Coronary artery (tissue), 2 donors: ENCODE data around the gene TMC4.
A peak's percentile ranks its signal among the peaks of the same experiment; 100 is the strongest.

Experiments used
- DNase-seq: peaks from one replicate; pipeline ENCODE4 v3.0.0-alpha.2; 2017; ENCODE audit warnings: low spot score
- H3K27ac ChIP-seq, 2 donors: fragments of 200-600 bp; sonication (generic); one replicate each; pipeline ENCODE4 v1.5.1; 2016 to 2019
- H3K4me3 ChIP-seq: fragments of 200-600 bp; sonication (generic); 2 replicates; pipeline ENCODE4 v1.5.1; 2016; ENCODE audit warnings: mild to moderate bottlenecking, moderate library complexity
- TF ChIP-seq, protein P1 (sequence below): fragments of 200-600 bp; sonication (generic); IDR thresholded peaks from one replicate; pipeline ENCODE4 v1.5.1; 2019; ENCODE audit warnings: antibody characterized with exemption

Gene TMC4

DNA sequence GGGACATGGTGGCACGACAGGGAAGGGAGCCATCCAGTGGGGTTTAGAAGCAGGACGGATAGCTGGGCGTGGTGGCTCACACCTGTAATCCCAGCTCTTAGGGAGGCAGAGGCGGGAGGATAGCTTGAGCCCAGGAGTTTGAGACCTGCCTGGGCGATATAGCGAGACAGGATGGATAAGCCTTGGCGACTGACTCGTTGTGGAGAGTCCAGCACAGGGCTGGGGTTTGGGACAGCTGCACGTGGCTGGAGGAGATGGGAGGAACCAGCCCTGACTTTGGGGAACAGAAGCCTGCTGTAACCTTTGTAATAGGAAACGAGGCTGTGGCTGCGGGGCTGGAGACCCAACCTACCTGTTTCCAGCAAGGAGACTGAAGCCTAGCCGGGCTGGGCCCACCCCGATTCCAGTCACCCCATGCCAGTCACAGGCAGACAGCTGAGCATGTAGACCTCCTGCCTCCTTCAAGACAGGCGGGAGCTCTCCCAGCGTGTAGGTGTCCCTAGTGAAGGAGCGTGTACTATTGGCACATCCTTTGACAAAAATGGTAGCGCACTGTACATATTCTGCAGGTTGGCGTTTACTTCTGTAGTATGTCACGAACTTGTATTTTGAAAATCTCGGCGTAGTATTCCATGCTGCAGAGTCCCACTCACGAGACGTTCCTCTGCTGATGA, 21.5 kb downstream of the TMC4 start:
- H3K27ac ChIP-seq: no peak overlapping the region
- no peak overlapping the region for H3K4me3 ChIP-seq
- DNase-seq: no peak
- TF ChIP-seq, protein P1, sequence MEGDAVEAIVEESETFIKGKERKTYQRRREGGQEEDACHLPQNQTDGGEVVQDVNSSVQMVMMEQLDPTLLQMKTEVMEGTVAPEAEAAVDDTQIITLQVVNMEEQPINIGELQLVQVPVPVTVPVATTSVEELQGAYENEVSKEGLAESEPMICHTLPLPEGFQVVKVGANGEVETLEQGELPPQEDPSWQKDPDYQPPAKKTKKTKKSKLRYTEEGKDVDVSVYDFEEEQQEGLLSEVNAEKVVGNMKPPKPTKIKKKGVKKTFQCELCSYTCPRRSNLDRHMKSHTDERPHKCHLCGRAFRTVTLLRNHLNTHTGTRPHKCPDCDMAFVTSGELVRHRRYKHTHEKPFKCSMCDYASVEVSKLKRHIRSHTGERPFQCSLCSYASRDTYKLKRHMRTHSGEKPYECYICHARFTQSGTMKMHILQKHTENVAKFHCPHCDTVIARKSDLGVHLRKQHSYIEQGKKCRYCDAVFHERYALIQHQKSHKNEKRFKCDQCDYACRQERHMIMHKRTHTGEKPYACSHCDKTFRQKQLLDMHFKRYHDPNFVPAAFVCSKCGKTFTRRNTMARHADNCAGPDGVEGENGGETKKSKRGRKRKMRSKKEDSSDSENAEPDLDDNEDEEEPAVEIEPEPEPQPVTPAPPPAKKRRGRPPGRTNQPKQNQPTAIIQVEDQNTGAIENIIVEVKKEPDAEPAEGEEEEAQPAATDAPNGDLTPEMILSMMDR: no peak

DNA sequence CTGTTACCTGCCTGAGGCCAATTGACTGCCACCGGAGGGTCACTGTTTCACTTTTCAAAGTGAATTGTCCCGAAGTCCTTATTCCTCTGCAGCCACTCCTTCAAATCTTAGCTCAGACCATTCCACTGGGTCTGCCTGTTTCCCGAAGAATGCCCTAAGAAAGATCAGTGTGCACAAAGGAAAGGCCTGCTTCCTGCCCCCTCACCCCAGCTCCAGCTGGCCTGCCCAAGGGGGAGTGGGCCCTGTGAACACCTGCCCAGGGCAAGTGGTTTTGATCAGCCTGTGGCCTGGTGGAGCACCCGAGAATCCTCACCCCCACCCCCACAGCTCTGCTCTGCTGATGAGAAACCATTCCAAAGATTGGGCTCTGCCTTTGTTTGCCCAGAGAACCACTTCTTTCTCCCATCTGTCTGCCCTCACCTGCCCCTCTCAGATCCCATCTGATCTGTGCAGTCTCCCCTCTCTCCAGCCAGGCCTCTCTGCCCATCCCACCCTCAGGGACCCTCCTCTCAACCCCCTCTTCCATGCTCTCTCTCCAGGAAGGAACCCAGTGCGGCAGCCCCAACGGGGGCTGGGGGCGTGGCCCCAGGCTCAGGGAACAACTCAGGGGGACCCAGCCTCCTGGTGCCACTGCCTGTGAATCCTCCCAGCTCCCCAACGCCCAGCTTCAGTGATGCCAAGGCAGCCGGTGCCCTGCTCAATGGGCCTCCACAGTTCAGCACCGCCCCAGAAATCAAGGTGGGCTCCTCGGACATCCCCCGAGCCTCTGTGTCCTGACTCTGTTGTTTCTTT, 23.7 kb downstream of the TMC4 start:
- Histone ChIP-seq H3K27ac (no peak overlapping the region), H3K4me3 (no peak overlapping the region)
- DNase-seq: no peak
- TF ChIP-seq, protein P1: no peak

DNA sequence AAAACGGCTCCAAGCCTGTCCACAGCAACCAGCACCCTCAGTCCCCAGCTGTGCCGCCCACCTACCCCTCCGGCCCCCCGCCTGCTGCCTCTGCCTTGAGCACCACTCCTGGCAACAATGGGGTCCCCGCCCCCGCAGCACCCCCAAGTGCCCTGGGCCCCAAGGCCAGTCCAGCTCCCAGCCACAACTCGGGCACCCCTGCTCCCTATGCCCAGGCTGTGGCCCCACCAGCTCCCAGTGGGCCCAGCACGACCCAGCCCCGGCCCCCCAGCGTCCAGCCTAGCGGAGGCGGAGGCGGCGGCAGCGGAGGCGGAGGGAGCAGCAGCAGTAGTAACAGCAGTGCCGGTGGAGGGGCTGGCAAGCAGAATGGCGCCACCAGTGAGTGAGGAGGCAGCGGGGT, 24.8 kb downstream of the TMC4 start:
- DNase-seq: no peak
- H3K27ac ChIP-seq: peak overlapping the region in 1 of 2 donors; percentile 7
- H3K4me3 ChIP-seq: no peak overlapping the region
- TF ChIP-seq, protein P1: no peak

DNA sequence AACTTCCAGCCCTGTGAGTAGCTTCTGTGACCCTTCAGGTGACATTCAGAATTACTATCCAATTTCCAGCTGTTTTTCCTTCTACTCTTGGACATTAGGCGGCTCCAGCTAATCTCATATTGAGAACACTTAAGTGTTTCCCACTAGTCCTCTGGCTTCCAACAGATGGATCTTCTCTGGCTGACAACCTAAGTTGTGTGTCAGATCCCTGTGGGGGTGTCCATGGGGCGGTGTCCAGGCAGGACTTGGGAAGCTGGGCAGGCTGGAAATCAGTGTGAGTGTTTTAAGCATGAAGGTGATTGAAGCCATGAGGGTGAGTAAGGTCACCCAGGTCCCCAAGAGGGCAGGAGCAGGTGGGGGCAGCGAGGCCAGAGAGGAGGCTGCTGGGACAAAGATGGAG, 25.3 kb downstream of the TMC4 start:
- TF ChIP-seq, protein P1: no peak
- peak overlapping the region in 1 of 2 donors; percentile 7 for H3K27ac ChIP-seq
- DNase-seq: no peak
- no peak overlapping the region for H3K4me3 ChIP-seq

- Histone ChIP-seq H3K27ac (no peak overlapping the region), H3K4me3 (no peak overlapping the region)
- DNase-seq: no peak
- TF ChIP-seq, protein P1: no peak
These were observed 27.3 kb downstream of the TMC4 start for GRCh38 chr19:54145541-54146158.

GRCh38 chr19:54142166-54142780, 30.7 kb downstream of the TMC4 start:
- H3K27ac ChIP-seq: no peak overlapping the region

More at GRCh38 chr19:54142166-54142780, 30.7 kb downstream of the TMC4 start:
- TF ChIP-seq, protein P1: no peak
- no peak overlapping the region for H3K4me3 ChIP-seq
- DNase-seq: no peak
